Smooth muscle cell (in vitro differentiated cells): ENCODE data around the gene PACS1. TPM values are rescaled to one million over a fixed set of nuclear protein-coding genes. Genes with fewer than 3 reads are reported as not detected.

ENCODE experiments used
- DNase-seq: peaks from one replicate; lab custom pipeline; 2025; ENCODE audit not compliant: unreplicated experiment; lab: John Stamatoyannopoulos, UW
- H2AFZ ChIP-seq: fragments of 200-600 bp; sonication (generic); 2 replicates; pipeline ENCODE4 v1.6.0; 2016; ENCODE audit warnings: antibody characterized with exemption, low read depth, mild to moderate bottlenecking
- H3F3A ChIP-seq: fragments of 200-600 bp; sonication (generic); 2 replicates; pipeline ENCODE4 v1.6.0; 2017; ENCODE audit warnings: antibody characterized with exemption, low read depth
- H3K27ac ChIP-seq: fragments of 200-600 bp; sonication (generic); 2 replicates; pipeline ENCODE4 v1.5.1; 2016; ENCODE audit warnings: low read depth, mild to moderate bottlenecking
- H3K27me3 ChIP-seq: fragments of 200-600 bp; sonication (generic); 2 replicates; pipeline ENCODE4 v1.6.1; 2016; ENCODE audit warnings: low read depth, mild to moderate bottlenecking
- H3K36me3 ChIP-seq: fragments of 200-600 bp; sonication (generic); 2 replicates; pipeline ENCODE4 v1.5.1; 2016; ENCODE audit warnings: low read depth
- H3K4me1 ChIP-seq: fragments of 200-600 bp; sonication (generic); 2 replicates; pipeline ENCODE4 v1.5.1; 2016; ENCODE audit warnings: low read depth
- H3K4me2 ChIP-seq: fragments of 200-600 bp; sonication (generic); 2 replicates; pipeline ENCODE4 v1.6.0; 2016; ENCODE audit warnings: mild to moderate bottlenecking
- H3K4me3 ChIP-seq: fragments of 200-600 bp; sonication (generic); 2 replicates; pipeline ENCODE4 v1.5.1; 2016; ENCODE audit warnings: mild to moderate bottlenecking
- H3K79me2 ChIP-seq: fragments of 200-600 bp; sonication (generic); 2 replicates; pipeline ENCODE4 v1.6.0; 2016; ENCODE audit warnings: low read depth, mild to moderate bottlenecking
- H3K9ac ChIP-seq: fragments of 200-600 bp; sonication (generic); 2 replicates; pipeline ENCODE4 v1.6.0; 2016; ENCODE audit warnings: low read depth
- H3K9me3 ChIP-seq: fragments of 200-600 bp; sonication (generic); replicated peaks from 2 replicates; pipeline ENCODE4 v1.5.1; 2016; ENCODE audit warnings: low read depth
- H4K20me1 ChIP-seq: fragments of 200-600 bp; sonication (generic); 2 replicates; pipeline ENCODE4 v1.6.0; 2016; ENCODE audit warnings: low read depth
- WGBS: methylation state at CpG from one replicate; pipeline ENCODE4 v1.1.7; 2016; ENCODE audit warnings: low lambda C conversion rate; 5-methylcytosine and 5-hydroxymethylcytosine counted together
- polyA plus RNA-seq: library from polyadenylated mRNA; unstranded; fragments of >200 nt; fragmentation: Nextera tagmentation; extraction: Ambion mirVana; gene quantifications from 2 replicates; pipeline ENCODE4 v1.2.1, GENCODE V29; 2016
- total RNA-seq: library from RNA; depleted of rRNA; stranded (reverse); fragments of >200 nt; gene quantifications from 2 replicates; pipeline ENCODE4 v1.2.3, GENCODE V29; 2014
- TF ChIP-seq, protein P1 (sequence below): fragments of 200-600 bp; sonication (generic); IDR thresholded peaks from 2 replicates; pipeline ENCODE4 v1.5.1; 2017; ENCODE audit warnings: borderline replicate concordance, mild to moderate bottlenecking, antibody characterized with exemption; ENCODE audit not compliant: insufficient read depth, poor library complexity, severe bottlenecking

Gene PACS1
- total and polyA plus RNA-seq, 2 experiments from 2014 or later: 87.6 to 140 TPM

GRCh38 chr11:66204412-66204811, 134.3 kb downstream of the PACS1 start:
- Histone ChIP-seq H3F3A (no peaks in the 10 kb centered on the region), H3K4me2 (no peak overlapping the region), H3K27ac (no peak overlapping the region), H3K36me3 (peaks cover 28% of the 10 kb centered on the region), H3K27me3 (no peaks in the 10 kb centered on the region), H3K9ac (no peak overlapping the region), H3K4me3 (no peak overlapping the region), H2AFZ (no peak overlapping the region), H3K4me1 (no peaks in the 10 kb centered on the region), H3K79me2 (peaks cover 25% of the 10 kb centered on the region), H4K20me1 (peaks cover 39% of the 10 kb centered on the region), H3K9me3 (peaks cover 17% of the 10 kb centered on the region)
- TF ChIP-seq, protein P1, sequence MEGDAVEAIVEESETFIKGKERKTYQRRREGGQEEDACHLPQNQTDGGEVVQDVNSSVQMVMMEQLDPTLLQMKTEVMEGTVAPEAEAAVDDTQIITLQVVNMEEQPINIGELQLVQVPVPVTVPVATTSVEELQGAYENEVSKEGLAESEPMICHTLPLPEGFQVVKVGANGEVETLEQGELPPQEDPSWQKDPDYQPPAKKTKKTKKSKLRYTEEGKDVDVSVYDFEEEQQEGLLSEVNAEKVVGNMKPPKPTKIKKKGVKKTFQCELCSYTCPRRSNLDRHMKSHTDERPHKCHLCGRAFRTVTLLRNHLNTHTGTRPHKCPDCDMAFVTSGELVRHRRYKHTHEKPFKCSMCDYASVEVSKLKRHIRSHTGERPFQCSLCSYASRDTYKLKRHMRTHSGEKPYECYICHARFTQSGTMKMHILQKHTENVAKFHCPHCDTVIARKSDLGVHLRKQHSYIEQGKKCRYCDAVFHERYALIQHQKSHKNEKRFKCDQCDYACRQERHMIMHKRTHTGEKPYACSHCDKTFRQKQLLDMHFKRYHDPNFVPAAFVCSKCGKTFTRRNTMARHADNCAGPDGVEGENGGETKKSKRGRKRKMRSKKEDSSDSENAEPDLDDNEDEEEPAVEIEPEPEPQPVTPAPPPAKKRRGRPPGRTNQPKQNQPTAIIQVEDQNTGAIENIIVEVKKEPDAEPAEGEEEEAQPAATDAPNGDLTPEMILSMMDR: no peak
- DNase-seq: no peak
- WGBS: 98% methylated on average over 3 of the region's 3 CpGs

GRCh38 chr11:66207816-66208215, 137.7 kb downstream of the PACS1 start:
- no peaks in the 10 kb centered on the region for H3K4me1 ChIP-seq
- H3K27me3 ChIP-seq: no peaks in the 10 kb centered on the region
- no peak overlapping the region for H3K4me3 ChIP-seq
- 96% methylated on average over 7 of the region's 7 CpGs for WGBS
- no peak for DNase-seq
- TF ChIP-seq, protein P1: no peak
- H3K4me2 ChIP-seq: no peak overlapping the region
- no peak overlapping the region for H3K9ac ChIP-seq
- H3K36me3 ChIP-seq: no peaks in the 10 kb centered on the region
- peaks cover 22% of the 10 kb centered on the region for H3K79me2 ChIP-seq
- H3K9me3 ChIP-seq: peaks cover 3% of the 10 kb centered on the region
- H3F3A ChIP-seq: no peaks in the 10 kb centered on the region
- peaks cover 60% of the 10 kb centered on the region for H4K20me1 ChIP-seq
- H2AFZ ChIP-seq: no peak overlapping the region
- no peak overlapping the region for H3K27ac ChIP-seq

- no peak for DNase-seq
- H3F3A ChIP-seq: no peaks in the 10 kb centered on the region
- no peaks in the 10 kb centered on the region for H3K36me3 ChIP-seq
- H3K9ac ChIP-seq: no peak overlapping the region
- no peak overlapping the region for H3K4me2 ChIP-seq
- H2AFZ ChIP-seq: no peak overlapping the region
- H4K20me1 ChIP-seq: peaks cover 52% of the 10 kb centered on the region
- H3K4me3 ChIP-seq: no peak overlapping the region
- H3K4me1 ChIP-seq: no peaks in the 10 kb centered on the region
- TF ChIP-seq, protein P1: no peak
- no peaks in the 10 kb centered on the region for H3K27me3 ChIP-seq
- peaks cover 11% of the 10 kb centered on the region for H3K79me2 ChIP-seq
- 95% methylated on average over 8 of the region's 8 CpGs for WGBS
- H3K9me3 ChIP-seq: no peaks in the 10 kb centered on the region
- no peak overlapping the region for H3K27ac ChIP-seq
Observed at GRCh38 chr11:66211100-66211499, 141.0 kb downstream of the PACS1 start.

DNA sequence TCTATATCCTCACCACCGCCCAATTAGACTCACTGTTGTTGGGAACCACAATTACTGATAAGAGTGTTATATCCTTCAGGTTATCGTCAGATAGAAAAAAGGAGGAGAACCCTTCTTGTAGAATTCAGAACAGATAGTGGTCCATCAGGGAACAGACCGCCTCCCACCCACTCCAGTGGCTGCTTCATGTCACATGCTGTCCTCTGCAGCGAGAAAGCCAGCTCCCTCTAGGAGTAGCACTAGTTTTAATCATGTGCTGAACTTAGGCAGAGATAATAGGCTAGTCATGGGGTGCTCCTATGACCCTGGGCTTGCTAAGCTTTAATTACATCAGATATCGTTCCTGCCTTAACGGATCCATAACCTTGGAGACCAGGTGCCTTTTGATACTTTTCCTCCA, 146.8 kb downstream of the PACS1 start:
- TF ChIP-seq, protein P1: no peak
- Histone ChIP-seq H3K36me3 (no peaks in the 10 kb centered on the region), H3K4me2 (no peak overlapping the region), H3K79me2 (no peaks in the 10 kb centered on the region), H3K9ac (no peak overlapping the region), H3K27ac (no peak overlapping the region), H4K20me1 (peaks cover 3% of the 10 kb centered on the region), H3F3A (no peaks in the 10 kb centered on the region), H3K9me3 (no peaks in the 10 kb centered on the region), H2AFZ (no peak overlapping the region), H3K4me3 (no peak overlapping the region), H3K4me1 (no peaks in the 10 kb centered on the region), H3K27me3 (no peaks in the 10 kb centered on the region)
- 93% methylated on average over 6 of the region's 6 CpGs for WGBS
- no peak for DNase-seq
